ENCODE data around the gene PLEK2.

DNA sequence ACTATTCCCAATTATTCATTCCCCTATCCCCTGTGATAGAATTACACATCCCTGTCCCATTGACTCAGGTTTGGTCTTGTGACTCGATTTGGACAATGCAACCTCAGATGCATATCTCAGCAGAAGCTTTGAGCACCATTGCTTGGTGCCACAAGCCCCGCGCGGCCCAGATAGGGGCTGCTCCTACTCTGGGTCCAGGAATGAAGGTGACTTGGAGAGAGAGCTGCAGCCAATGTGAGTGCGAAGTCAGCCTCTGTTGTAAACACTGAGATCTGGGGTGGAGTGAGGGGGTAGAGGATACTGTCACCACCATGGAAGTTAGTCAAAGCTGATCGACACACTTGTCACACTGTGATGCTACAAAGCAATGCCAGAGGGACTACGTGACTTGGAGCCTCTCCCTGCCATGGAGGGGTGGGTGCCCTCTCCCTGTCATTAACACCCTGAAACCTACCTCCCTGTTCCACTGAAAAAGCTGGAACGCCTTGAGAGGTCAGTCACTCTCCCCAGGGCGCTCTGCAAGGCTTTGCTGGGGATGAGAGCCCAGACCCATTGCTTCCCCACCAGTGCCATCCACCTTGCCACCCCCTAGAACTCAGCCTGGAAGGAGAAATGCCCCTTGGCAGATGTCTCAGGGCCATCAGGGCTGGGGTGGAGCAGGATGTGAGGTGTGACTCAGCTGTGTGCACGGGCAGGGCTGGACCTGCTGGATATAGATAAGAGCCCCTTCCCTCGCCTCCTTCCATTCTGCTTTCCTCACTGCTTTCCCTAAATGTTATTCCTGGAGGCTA lies 6.6 kb upstream of the PLEK2 start:
- TF ChIP-seq, protein P1, sequence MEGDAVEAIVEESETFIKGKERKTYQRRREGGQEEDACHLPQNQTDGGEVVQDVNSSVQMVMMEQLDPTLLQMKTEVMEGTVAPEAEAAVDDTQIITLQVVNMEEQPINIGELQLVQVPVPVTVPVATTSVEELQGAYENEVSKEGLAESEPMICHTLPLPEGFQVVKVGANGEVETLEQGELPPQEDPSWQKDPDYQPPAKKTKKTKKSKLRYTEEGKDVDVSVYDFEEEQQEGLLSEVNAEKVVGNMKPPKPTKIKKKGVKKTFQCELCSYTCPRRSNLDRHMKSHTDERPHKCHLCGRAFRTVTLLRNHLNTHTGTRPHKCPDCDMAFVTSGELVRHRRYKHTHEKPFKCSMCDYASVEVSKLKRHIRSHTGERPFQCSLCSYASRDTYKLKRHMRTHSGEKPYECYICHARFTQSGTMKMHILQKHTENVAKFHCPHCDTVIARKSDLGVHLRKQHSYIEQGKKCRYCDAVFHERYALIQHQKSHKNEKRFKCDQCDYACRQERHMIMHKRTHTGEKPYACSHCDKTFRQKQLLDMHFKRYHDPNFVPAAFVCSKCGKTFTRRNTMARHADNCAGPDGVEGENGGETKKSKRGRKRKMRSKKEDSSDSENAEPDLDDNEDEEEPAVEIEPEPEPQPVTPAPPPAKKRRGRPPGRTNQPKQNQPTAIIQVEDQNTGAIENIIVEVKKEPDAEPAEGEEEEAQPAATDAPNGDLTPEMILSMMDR (conservative IDR thresholded peaks at IDR 0.05 in 1 of 2, IDR thresholded peaks at IDR 0.05 in 1 of 2; ENCODE audit: extremely low read depth in 1 of 2, insufficient read depth in 1 of 2, low read depth in 1 of 2, low read length in 2 of 2), result no peak
- TF ChIP-seq EZH2 (IDR thresholded peaks at IDR 0.05; ENCODE audit: borderline replicate concordance, low read length), result no peak

All from mammary epithelial cell (primary cell).